ENCODE measurements around the gene GSG1L2. TPM values are rescaled to one million over a fixed set of nuclear protein-coding genes. Genes with fewer than 3 reads are reported as not detected.

The GSG1L2 gene
- total RNA-seq, 1 experiment from 2014 or later: not detected

- Histone ChIP-seq H2AFZ (ENCODE audit: low read depth, low read length, poor library complexity, severe bottlenecking) (no peak overlapping the region), H3K9me3 (ENCODE audit: control insufficient read depth in 1 of 2, insufficient read depth in 1 of 2, low read depth in 1 of 2, low read length in 2 of 2) (no peaks in the 10 kb centered on the region), H3K27me3 (ENCODE audit: insufficient read depth, low read length) (no peaks in the 10 kb centered on the region), H4K20me1 (ENCODE audit: insufficient read depth) (no peaks in the 10 kb centered on the region), H3K4me1 (ENCODE audit: control insufficient read depth in 1 of 2, insufficient read depth in 2 of 2, low read length in 2 of 2) (0 out of 4 replicates have a peak, but pooled peaks cover 0 to 3% of the 10 kb centered on the region in 2 experiments), H3K36me3 (ENCODE audit: control insufficient read depth in 1 of 2, insufficient read depth in 2 of 2, low read length in 2 of 2) (no peaks in the 10 kb centered on the region), H3K4me2 (ENCODE audit: low read length) (no peak overlapping the region), H3K27ac (ENCODE audit: low read depth, low read length) (no peak overlapping the region), H3K79me2 (ENCODE audit: insufficient read depth, low read length) (no peaks in the 10 kb centered on the region), H3K9me2 (ENCODE audit: insufficient read depth) (no peaks in the 10 kb centered on the region), H3K4me3 (replicated peaks in 1 of 2; ENCODE audit: low read depth in 1 of 2, low read length in 2 of 2) (no peak overlapping the region), H3K9ac (ENCODE audit: low read length) (no peak overlapping the region)
- POLR2A ChIA-PET: no interaction called here
- CTCF ChIA-PET: no interaction called here
- no TSS peak for BruUV-seq (replicated peaks)
- intact Hi-C loops (cut with micrococcal nuclease): no loop called here
- RAD21 ChIA-PET (ENCODE audit: low non-redundant PET in 1 of 2, low total read pairs in 2 of 2, uncharacterized antibody in 2 of 2, unreplicated experiment in 2 of 2): no interaction called here
- no peak for DNase-seq (ENCODE audit: low read depth, low spot score)
- TF ChIP-seq JUND (IDR thresholded peaks at IDR 0.05): no peak
- TF ChIP-seq ZBTB33 (IDR thresholded peaks at IDR 0.05; ENCODE audit: extremely low read depth, insufficient replicate concordance, low read length): no peak
- no peak for TF ChIP-seq SP1 (IDR thresholded peaks at IDR 0.05; ENCODE audit: low read depth)
- ATAC-seq: no peak
These were observed 11.6 kb downstream of the GSG1L2 start for GRCh38 chr17:9810100-9810949.

GRCh38 chr17:9809409-9809808 lies 12.5 kb downstream of the GSG1L2 start:
- Histone ChIP-seq H2AFZ (ENCODE audit: low read depth, low read length, poor library complexity, severe bottlenecking) (no peak overlapping the region), H3K9ac (ENCODE audit: low read length) (no peak overlapping the region), H3K9me3 (ENCODE audit: control insufficient read depth in 1 of 2, insufficient read depth in 1 of 2, low read depth in 1 of 2, low read length in 2 of 2) (no peaks in the 10 kb centered on the region), H3K4me3 (replicated peaks in 1 of 2; ENCODE audit: low read depth in 1 of 2, low read length in 2 of 2) (no peak overlapping the region), H3K27me3 (ENCODE audit: insufficient read depth, low read length) (no peaks in the 10 kb centered on the region), H3K9me2 (ENCODE audit: insufficient read depth) (no peaks in the 10 kb centered on the region), H3K36me3 (ENCODE audit: control insufficient read depth in 1 of 2, insufficient read depth in 2 of 2, low read length in 2 of 2) (no peaks in the 10 kb centered on the region), H3K4me1 (ENCODE audit: control insufficient read depth in 1 of 2, insufficient read depth in 2 of 2, low read length in 2 of 2) (0 out of 4 replicates have a peak, but pooled peaks cover 0 to 3% of the 10 kb centered on the region in 2 experiments), H3K79me2 (ENCODE audit: insufficient read depth, low read length) (no peaks in the 10 kb centered on the region), H3K4me2 (ENCODE audit: low read length) (no peak overlapping the region), H3K27ac (ENCODE audit: low read depth, low read length) (no peak overlapping the region), H4K20me1 (ENCODE audit: insufficient read depth) (no peaks in the 10 kb centered on the region)
- no peak for DNase-seq (ENCODE audit: low read depth, low spot score)
- intact Hi-C loops (cut with micrococcal nuclease): no loop called here
- CTCF ChIA-PET: no interaction called here
- no peak for ATAC-seq
- no TSS peak for BruUV-seq (replicated peaks)
- POLR2A ChIA-PET: no interaction called here
- RAD21 ChIA-PET (ENCODE audit: low non-redundant PET in 1 of 2, low total read pairs in 2 of 2, uncharacterized antibody in 2 of 2, unreplicated experiment in 2 of 2): no interaction called here
- TF ChIP-seq EGR1 (IDR thresholded peaks at IDR 0.05; ENCODE audit: low read depth): no peak
- no peak for TF ChIP-seq SP1 (IDR thresholded peaks at IDR 0.05; ENCODE audit: low read depth)
- no peak for TF ChIP-seq ZNF274 (IDR thresholded peaks at IDR 0.05; ENCODE audit: low read depth, low read length)
- TF ChIP-seq POLR2AphosphoS5 (IDR thresholded peaks at IDR 0.05; ENCODE audit: low read depth, low read length): no peak
- TF ChIP-seq FOSL1 (IDR thresholded peaks at IDR 0.05; ENCODE audit: low read depth): no peak
- no peak for TF ChIP-seq SIN3A (IDR thresholded peaks at IDR 0.05; ENCODE audit: low read depth)
- TF ChIP-seq TCF7L2 (IDR thresholded peaks at IDR 0.05; ENCODE audit: borderline replicate concordance, extremely low read depth, insufficient read depth, insufficient read length): no peak
- no peak for TF ChIP-seq EZH2 (IDR thresholded peaks at IDR 0.05)
- TF ChIP-seq POLR2A (IDR thresholded peaks at IDR 0.05; ENCODE audit: borderline replicate concordance, extremely low read depth, insufficient read depth, insufficient read length): no peak
- no peak for TF ChIP-seq ZFX (IDR thresholded peaks at IDR 0.05)
- TF ChIP-seq ELF1 (IDR thresholded peaks at IDR 0.05; ENCODE audit: borderline replicate concordance, low read depth): no peak
- TF ChIP-seq ATF3 (IDR thresholded peaks at IDR 0.05): no peak
- TF ChIP-seq CBX3 (IDR thresholded peaks at IDR 0.05; ENCODE audit: low read depth): no peak
